Measurements from ENCODE around the gene FDPS. TPM values are rescaled to one million over a fixed set of nuclear protein-coding genes. Genes with fewer than 3 reads are reported as not detected.
"Not testable (repeated sequence)": the region's sequence is repeated elsewhere in the genome, so short reads cannot be mapped to it uniquely, and the experiment has no call there.

FDPS gene
- total RNA-seq, 4 donors from 2014 or later: 89.0 to 103 (median 98.9) TPM

DNA sequence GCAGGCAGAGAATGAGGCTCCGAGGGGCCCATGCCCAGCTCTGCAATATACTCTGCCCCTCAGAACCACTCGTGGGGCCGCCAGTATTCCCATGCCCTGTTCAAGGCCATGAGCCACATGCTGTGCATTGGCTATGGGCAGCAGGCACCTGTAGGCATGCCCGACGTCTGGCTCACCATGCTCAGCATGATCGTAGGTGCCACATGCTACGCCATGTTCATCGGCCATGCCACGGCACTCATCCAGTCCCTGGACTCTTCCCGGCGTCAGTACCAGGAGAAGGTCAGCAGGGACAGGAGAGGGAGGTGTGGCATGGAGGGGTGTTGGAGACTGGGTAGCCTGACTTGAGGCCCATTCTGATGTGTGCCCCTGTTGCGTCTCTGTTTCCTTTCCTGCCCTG is 24.2 kb upstream of the FDPS start:
- no peak for TF ChIP-seq POLR2A (IDR thresholded peaks at IDR 0.05)
- TF ChIP-seq, protein P1, sequence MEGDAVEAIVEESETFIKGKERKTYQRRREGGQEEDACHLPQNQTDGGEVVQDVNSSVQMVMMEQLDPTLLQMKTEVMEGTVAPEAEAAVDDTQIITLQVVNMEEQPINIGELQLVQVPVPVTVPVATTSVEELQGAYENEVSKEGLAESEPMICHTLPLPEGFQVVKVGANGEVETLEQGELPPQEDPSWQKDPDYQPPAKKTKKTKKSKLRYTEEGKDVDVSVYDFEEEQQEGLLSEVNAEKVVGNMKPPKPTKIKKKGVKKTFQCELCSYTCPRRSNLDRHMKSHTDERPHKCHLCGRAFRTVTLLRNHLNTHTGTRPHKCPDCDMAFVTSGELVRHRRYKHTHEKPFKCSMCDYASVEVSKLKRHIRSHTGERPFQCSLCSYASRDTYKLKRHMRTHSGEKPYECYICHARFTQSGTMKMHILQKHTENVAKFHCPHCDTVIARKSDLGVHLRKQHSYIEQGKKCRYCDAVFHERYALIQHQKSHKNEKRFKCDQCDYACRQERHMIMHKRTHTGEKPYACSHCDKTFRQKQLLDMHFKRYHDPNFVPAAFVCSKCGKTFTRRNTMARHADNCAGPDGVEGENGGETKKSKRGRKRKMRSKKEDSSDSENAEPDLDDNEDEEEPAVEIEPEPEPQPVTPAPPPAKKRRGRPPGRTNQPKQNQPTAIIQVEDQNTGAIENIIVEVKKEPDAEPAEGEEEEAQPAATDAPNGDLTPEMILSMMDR (IDR thresholded peaks at IDR 0.05): no peak
- Histone ChIP-seq H3K36me3 (no peaks in the 10 kb centered on the region), H3K4me1 (no peaks in the 10 kb centered on the region), H3K27me3 (no peaks in the 10 kb centered on the region), H3K9me3 (no peaks in the 10 kb centered on the region), H3K27ac (no peak overlapping the region), H3K4me3 (replicated peaks in 1 of 3) (no peak overlapping the region)
- intact Hi-C loops (cut with DNase I): no loop called here
- DNase-seq: no peak
- WGBS, 2 donors: 93 to 98% methylated on average over 2 to 11 of the region's 12 CpGs

DNA sequence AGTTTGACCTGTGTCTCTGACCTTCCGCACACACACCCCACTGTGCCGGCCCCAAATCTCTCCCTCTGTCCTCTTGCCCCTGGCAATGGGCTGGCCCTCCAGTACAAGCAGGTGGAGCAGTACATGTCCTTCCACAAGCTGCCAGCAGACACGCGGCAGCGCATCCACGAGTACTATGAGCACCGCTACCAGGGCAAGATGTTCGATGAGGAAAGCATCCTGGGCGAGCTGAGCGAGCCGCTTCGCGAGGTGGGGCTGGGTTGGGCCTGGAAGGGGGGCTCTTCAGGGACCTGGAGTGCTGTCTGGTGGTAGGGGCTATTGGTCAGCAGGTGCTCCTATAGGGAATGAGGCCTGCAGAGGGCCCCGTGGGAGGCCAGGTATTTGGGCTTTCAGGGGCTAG is 23.6 kb upstream of the FDPS start:
- 87 to 90% methylated on average over 14 of the region's 14 CpGs for WGBS, 2 donors
- no peak for TF ChIP-seq POLR2A (IDR thresholded peaks at IDR 0.05)
- TF ChIP-seq, protein P1 (IDR thresholded peaks at IDR 0.05): no peak
- intact Hi-C loops (cut with DNase I): no loop called here
- Histone ChIP-seq H3K4me1 (no peaks in the 10 kb centered on the region), H3K9me3 (no peaks in the 10 kb centered on the region), H3K4me3 (replicated peaks in 1 of 3) (no peak overlapping the region), H3K36me3 (no peaks in the 10 kb centered on the region), H3K27me3 (no peaks in the 10 kb centered on the region), H3K27ac (no peak overlapping the region)
- no peak for DNase-seq

DNA sequence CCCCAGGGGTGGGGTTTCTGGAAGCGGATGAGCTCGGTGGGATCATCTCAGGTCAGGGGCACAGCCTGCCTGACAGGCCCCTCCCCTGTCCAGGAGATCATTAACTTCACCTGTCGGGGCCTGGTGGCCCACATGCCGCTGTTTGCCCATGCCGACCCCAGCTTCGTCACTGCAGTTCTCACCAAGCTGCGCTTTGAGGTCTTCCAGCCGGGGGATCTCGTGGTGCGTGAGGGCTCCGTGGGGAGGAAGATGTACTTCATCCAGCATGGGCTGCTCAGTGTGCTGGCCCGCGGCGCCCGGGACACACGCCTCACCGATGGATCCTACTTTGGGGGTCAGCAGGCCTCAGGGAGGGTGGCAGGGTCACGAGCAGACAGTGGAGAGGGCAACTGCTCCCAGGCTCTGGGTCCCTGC is 23.0 kb upstream of the FDPS start:
- no peak for DNase-seq
- no peaks in the 10 kb centered on the region for H3K4me1 ChIP-seq
- 83 to 93% methylated on average over 10 to 18 of the region's 18 CpGs for WGBS, 2 donors
- TF ChIP-seq, protein P1 (IDR thresholded peaks at IDR 0.05): no peak
- no peak for TF ChIP-seq POLR2A (IDR thresholded peaks at IDR 0.05)
- intact Hi-C loops (cut with DNase I): no loop called here
- H3K27ac ChIP-seq: no peak overlapping the region
- no peaks in the 10 kb centered on the region for H3K36me3 ChIP-seq
- no peak overlapping the region for H3K4me3 ChIP-seq (replicated peaks in 1 of 3)
- H3K27me3 ChIP-seq: no peaks in the 10 kb centered on the region
- H3K9me3 ChIP-seq: no peaks in the 10 kb centered on the region

DNA sequence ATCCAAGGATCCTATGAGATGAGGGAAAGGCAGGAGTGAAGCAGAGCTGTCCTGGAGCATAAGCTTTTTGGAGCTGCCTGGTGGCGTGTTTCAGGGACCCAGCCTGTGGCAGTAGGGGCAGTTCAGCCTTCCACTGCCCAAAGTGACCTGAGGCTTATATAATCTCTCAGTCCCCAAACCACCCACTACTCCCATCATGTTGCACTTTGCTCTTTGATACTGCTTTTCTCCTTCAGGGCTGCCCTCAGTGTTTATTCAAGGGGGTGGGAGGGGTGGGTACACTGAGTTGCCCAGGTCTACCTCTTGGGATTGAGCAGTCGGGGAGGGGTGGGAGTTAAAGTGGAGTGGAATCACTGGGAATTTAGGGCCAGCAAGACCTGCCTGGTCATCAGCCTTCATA is 22.1 kb upstream of the FDPS start:
- intact Hi-C loops (cut with DNase I): no loop called here
- Histone ChIP-seq H3K27ac (no peak overlapping the region), H3K27me3 (no peaks in the 10 kb centered on the region), H3K9me3 (no peaks in the 10 kb centered on the region), H3K4me3 (replicated peaks in 1 of 3) (no peak overlapping the region), H3K36me3 (no peaks in the 10 kb centered on the region), H3K4me1 (no peaks in the 10 kb centered on the region)
- TF ChIP-seq, protein P1 (IDR thresholded peaks at IDR 0.05): no peak
- no peak for TF ChIP-seq POLR2A (IDR thresholded peaks at IDR 0.05)
- no peak for DNase-seq
- 100% methylated on average over 2 of the region's 2 CpGs for WGBS, 2 donors

DNA sequence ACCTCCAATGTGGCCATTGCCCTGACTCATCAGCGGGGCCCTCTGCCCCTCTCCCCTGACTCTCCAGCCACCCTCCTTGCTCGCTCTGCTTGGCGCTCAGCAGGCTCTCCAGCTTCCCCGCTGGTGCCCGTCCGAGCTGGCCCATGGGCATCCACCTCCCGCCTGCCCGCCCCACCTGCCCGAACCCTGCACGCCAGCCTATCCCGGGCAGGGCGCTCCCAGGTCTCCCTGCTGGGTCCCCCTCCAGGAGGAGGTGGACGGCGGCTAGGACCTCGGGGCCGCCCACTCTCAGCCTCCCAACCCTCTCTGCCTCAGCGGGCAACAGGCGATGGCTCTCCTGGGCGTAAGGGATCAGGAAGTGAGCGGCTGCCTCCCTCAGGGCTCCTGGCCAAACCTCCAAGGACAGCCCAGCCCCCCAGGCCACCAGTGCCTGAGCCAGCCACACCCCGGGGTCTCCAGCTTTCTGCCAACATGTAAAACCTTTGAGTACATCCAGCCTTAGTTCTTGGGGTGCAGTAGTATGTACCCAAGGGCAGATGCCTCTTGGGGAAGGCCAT is 20.6 kb upstream of the FDPS start:
- H3K9me3 ChIP-seq: no peaks in the 10 kb centered on the region
- no peaks in the 10 kb centered on the region for H3K4me1 ChIP-seq
- H3K27me3 ChIP-seq: no peaks in the 10 kb centered on the region
- WGBS, 2 donors: 93 to 100% methylated on average over 1 to 13 of the region's 21 CpGs
- no peak overlapping the region for H3K4me3 ChIP-seq (replicated peaks in 1 of 3)
- no peak overlapping the region for H3K27ac ChIP-seq
- no peak for DNase-seq
- TF ChIP-seq, protein P1 (IDR thresholded peaks at IDR 0.05): no peak
- TF ChIP-seq POLR2A (IDR thresholded peaks at IDR 0.05): no peak
- intact Hi-C loops (cut with DNase I): no loop called here
- H3K36me3 ChIP-seq: no peaks in the 10 kb centered on the region

DNA sequence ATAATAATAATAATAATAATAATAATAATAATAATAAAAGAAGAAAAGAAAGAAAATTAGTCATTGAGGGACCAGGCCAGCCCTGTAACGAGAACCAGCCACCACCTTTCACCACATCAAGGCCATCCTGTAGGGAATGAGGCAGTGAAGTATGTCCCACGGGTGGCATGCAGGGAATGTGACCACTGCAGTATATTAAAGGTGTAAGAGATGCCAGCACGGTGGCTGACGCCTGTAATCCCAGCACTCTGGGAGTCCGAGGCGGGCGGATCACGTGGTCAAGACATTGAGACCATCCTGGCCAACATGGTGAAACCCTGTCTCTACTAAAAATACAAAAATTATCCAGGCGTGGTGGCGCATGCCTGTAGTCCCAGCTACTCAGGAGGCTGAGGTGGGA is 17.7 kb upstream of the FDPS start:
- H3K4me1 ChIP-seq; H3K36me3 ChIP-seq; H3K27me3 ChIP-seq; H3K27ac ChIP-seq; H3K4me3 ChIP-seq (replicated peaks in 1 of 3); H3K9me3 ChIP-seq; intact Hi-C loops (cut with DNase I); DNase-seq: not testable (repeated sequence)
- 78 to 81% methylated on average over 10 of the region's 10 CpGs for WGBS, 2 donors
